Measurements from ENCODE around the gene PLA2G2F.
A peak's percentile ranks its signal among the peaks of the same experiment; 100 is the strongest.

PLA2G2F gene

GRCh38 chr1:20172033-20172590 lies 33.0 kb downstream of the PLA2G2F start:
- no peak for DNase-seq (ENCODE audit: low spot score)

- DNase-seq (ENCODE audit: low spot score): no peak
Measured at GRCh38 chr1:20174937-20175666, 36.0 kb downstream of the PLA2G2F start.

GRCh38 chr1:20178634-20179370 lies 39.7 kb downstream of the PLA2G2F start:
- no peak for DNase-seq (ENCODE audit: low spot score)

- DNase-seq (ENCODE audit: low spot score): no peak
Measured at GRCh38 chr1:20179371-20180128, 40.4 kb downstream of the PLA2G2F start.

DNA sequence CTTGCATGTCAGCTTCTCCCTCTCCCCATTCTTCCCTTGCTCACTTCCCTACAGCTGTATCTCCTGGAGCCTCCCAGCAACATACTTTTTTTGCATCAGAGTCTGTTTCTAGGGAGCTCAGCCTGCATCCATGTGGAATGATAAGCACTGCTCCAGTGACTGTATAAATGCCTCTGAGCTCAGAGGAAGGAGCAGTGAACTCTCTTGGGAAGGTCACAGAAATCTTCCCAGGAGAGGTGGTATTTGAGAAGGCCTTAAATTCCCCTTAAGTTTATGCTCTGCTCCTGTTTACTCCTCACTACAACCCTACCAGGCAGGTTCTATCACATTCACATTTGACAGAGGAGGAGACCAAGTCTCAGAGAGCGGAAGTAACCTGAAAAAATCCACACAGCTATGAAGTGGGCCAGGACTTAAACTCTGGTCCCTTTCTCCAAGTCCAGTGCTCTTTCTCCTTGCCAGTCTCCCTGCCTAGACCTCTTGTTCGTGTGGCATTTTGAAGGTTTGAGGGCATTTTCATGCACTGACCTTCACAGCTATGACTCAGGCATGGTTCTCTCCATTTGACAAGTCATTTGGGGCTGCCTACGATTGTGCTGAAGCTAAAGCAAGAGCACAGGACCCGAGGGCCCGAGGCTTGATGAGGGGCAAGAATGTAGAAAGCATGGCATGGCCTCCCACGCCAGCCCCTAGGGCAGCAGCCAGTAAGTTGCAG lies 41.2 kb downstream of the PLA2G2F start:
- DNase-seq (ENCODE audit: low spot score): no peak

DNA sequence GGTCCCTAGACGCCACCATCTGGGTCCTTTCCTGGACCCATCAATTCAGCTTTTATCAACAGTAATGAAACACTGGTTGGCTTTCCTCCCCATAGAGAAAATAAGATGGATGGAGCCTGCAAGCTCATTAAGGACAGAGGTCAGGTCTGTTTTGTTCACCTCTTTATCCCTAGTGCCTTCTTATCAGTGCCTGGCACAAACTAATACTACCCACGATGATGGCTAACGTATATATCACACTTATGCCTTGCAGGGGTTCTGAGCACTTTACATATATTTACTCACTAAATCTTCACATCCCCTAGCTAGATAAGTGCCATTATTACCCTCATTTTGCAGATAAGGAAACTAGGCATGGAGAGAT lies 41.7 kb downstream of the PLA2G2F start:
- DNase-seq (ENCODE audit: low spot score): no peak

GRCh38 chr1:20182415-20182814 lies 43.3 kb downstream of the PLA2G2F start:
- no peak for DNase-seq (ENCODE audit: low spot score)

- no peak for DNase-seq (ENCODE audit: low spot score)
Measured at GRCh38 chr1:20183035-20183434, 43.9 kb downstream of the PLA2G2F start.

DNA sequence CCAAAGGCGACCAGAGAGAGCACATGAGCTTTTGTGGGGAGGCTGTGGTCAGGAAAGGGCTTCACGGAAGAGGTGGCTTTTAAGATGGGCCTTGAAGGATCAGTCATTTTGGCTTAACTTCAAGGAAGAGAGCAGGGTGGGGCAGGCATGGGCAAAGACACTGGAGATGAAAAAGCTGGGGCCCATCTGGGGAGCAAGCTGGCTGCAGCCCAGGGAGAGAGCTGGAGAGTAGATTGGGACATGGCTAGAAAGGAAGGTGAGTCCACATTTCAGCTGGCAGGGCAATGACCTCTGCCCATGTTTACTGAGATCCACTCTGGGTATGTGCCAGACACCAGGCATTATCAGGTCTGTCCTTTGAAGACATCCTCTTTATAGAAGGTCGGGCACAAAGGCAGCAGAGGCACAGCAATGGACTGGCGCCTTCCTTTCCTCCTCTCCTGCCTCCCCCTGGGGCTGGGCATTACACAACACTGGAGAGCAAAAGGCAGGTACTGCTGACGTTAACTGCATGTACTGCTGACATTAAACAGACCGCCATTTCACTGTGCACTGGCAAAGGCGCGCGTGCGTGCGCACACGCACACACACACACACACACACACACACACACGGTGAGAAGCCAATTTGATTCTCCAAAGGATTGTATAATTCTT lies 44.6 kb downstream of the PLA2G2F start:
- DNase-seq (ENCODE audit: low spot score): no peak

GRCh38 chr1:20184481-20184900 lies 45.4 kb downstream of the PLA2G2F start:
- no peak for DNase-seq (ENCODE audit: low spot score)

- no peak for DNase-seq (ENCODE audit: low spot score)
Measured at GRCh38 chr1:20184997-20185833, 46.1 kb downstream of the PLA2G2F start.

- no peak for DNase-seq (ENCODE audit: low spot score)
Measured at GRCh38 chr1:20185834-20186782, 47.0 kb downstream of the PLA2G2F start, which contains the start of the genes PLA2G2C and UBXN10. Gene PLA2G2C, minus strand, starts transcription at chr1:20186518. Its CDS starts 9,155 bp downstream, at chr1:20177363. Gene UBXN10, plus strand, starts transcription at chr1:20186096. Its CDS starts 4,466 bp downstream, at chr1:20190562.

- peak; percentile 79 for DNase-seq (ENCODE audit: low spot score)
Measured at GRCh38 chr1:20187103-20187812, 48.1 kb downstream of the PLA2G2F start.

GRCh38 chr1:20187813-20188454 lies 48.8 kb downstream of the PLA2G2F start:
- no peak for DNase-seq (ENCODE audit: low spot score)

DNA sequence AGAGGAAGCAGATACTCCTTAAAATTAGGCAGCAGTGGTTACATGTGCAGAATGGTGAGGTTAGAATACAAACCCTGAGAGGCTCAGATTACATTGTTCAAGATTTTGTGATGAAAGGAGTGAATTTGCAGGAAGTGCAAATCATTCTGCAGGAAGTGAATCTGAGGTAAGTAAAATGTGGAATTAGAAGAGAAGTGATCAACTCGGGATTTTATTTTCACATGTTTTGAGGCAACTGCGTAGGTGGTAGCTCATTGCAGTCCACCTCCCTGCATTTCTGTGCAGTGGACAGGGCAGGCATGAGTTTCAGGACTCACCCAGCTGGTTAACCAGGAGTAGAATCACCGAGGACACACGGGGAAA lies 49.3 kb downstream of the PLA2G2F start:
- DNase-seq (ENCODE audit: low spot score): no peak

DNA sequence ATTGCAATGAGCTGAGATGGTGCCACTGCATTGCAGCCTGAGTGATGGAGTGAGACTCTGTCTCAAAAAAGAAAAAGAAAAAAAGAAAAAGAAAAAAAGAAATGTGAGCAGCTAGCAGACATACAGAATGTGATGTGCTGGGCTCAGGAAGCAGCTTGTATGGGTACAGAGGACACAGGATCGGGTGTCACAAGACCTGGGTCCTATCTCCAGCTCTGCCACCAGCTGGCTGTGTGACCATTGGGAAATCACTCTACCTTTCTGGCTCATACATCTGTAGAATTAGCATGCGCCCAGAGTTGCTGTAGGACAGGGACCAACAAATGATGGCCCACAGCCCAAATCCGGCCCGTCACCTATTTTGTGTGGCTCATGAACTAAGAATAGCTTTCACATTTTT lies 50.5 kb downstream of the PLA2G2F start:
- DNase-seq (ENCODE audit: low spot score): no peak

- DNase-seq (ENCODE audit: low spot score): peak; percentile 68
Measured at GRCh38 chr1:20190256-20191160, 51.4 kb downstream of the PLA2G2F start.

Data from cerebellar cortex (tissue), 1 donor.